Nephron (organoid): ENCODE results near the gene CMTM1.
"Not testable (repeated sequence)": the region's sequence is repeated elsewhere in the genome, so short reads cannot be mapped to it uniquely, and the experiment has no call there.

Experiments used
- H3K27ac Mint-ChIP-seq, 3 experiments: 2 replicates each; pipeline ENCODE4 v1.8.0; 2020; ENCODE audit warnings: mixed read lengths in 3 of 3, mild to moderate bottlenecking in 2 of 3, moderate library complexity in 1 of 3
- H3K27me3 Mint-ChIP-seq: 2 replicates; pipeline ENCODE4 v1.8.0; 2021; ENCODE audit warnings: low read depth, mild to moderate bottlenecking, moderate library complexity, mixed read lengths
- H3K36me3 Mint-ChIP-seq: 2 replicates; pipeline ENCODE4 v1.8.0; 2020; ENCODE audit warnings: low read depth, mixed read lengths
- H3K4me1 Mint-ChIP-seq: 2 replicates; pipeline ENCODE4 v1.8.0; 2020; ENCODE audit warnings: mixed read lengths
- H3K4me3 Mint-ChIP-seq, 3 experiments: 2 replicates each; pipeline ENCODE4 v1.8.0; 2020; ENCODE audit warnings: mild to moderate bottlenecking in 3 of 3, mixed read lengths in 3 of 3, moderate library complexity in 2 of 3
- H3K9me3 Mint-ChIP-seq: 2 replicates; pipeline ENCODE4 v1.8.0; 2020; ENCODE audit warnings: mixed read lengths
- TF ChIP-seq, protein P1 (sequence below), 3 experiments: fragments of 200-600 bp; sonication (generic); IDR thresholded peaks; one replicate each; pipeline ENCODE4 v1.5.0; 2021; ENCODE audit warnings: antibody characterized with exemption in 3 of 3; ENCODE audit not compliant: unreplicated experiment in 3 of 3

CMTM1 gene

DNA sequence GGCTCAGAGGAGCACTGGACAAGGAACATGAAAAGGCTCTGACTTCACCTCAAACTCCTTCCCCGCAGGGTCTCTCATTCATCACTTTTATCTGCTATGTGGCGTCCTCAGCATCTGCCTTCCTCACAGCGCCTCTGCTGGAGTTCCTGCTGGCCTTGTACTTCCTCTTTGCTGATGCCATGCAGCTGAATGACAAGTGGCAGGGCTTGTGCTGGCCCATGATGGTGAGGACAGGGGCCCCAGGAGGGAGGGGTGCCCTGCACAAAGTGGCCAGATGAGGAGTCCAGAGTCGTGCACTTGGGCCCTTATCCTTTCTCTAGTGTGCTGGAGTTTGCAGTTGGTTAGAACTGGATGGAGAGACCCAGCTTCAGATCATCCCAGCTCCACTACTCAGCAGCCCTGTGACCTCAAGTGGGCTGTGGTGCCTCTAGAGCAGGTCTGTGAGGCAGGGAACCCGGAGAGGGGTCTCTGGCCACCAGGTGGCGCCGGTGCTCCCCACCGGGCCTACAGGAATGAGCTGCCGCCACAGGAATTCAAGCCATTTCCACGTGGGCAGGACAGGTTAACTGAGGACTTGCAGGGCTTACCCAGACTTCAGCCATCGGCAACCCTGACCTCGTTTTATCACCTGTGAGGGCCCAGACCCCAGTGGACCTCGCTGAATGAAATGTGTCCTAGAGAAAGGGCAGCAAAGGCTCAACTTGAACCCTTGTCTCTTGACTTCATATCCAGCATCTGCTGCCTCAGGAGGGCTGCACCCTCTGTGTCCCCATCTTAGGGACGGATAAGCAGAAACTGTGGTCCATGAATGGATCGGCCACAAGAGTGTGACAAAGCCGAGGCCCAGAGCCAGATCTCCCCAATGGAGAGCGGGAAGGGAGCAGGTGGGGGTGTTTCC, 42.3 kb downstream of the CMTM1 start:
- peaks cover 22% of the 10 kb centered on the region for H3K4me1 Mint-ChIP-seq
- peak overlapping the region; percentile 21 to 75 (median 40) for H3K27ac Mint-ChIP-seq
- peaks cover 42% of the 10 kb centered on the region for H3K36me3 Mint-ChIP-seq
- TF ChIP-seq, protein P1, sequence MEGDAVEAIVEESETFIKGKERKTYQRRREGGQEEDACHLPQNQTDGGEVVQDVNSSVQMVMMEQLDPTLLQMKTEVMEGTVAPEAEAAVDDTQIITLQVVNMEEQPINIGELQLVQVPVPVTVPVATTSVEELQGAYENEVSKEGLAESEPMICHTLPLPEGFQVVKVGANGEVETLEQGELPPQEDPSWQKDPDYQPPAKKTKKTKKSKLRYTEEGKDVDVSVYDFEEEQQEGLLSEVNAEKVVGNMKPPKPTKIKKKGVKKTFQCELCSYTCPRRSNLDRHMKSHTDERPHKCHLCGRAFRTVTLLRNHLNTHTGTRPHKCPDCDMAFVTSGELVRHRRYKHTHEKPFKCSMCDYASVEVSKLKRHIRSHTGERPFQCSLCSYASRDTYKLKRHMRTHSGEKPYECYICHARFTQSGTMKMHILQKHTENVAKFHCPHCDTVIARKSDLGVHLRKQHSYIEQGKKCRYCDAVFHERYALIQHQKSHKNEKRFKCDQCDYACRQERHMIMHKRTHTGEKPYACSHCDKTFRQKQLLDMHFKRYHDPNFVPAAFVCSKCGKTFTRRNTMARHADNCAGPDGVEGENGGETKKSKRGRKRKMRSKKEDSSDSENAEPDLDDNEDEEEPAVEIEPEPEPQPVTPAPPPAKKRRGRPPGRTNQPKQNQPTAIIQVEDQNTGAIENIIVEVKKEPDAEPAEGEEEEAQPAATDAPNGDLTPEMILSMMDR (IDR thresholded peaks at IDR 0.05; ENCODE audit: unreplicated experiment in 3 of 3), result peak; percentile 90 to 94 (median 91)
- peak overlapping the region; percentile 62 to 78 (median 77) for H3K4me3 Mint-ChIP-seq
- no peaks in the 10 kb centered on the region for H3K27me3 Mint-ChIP-seq
- H3K9me3 Mint-ChIP-seq, result no peaks in the 10 kb centered on the region

DNA sequence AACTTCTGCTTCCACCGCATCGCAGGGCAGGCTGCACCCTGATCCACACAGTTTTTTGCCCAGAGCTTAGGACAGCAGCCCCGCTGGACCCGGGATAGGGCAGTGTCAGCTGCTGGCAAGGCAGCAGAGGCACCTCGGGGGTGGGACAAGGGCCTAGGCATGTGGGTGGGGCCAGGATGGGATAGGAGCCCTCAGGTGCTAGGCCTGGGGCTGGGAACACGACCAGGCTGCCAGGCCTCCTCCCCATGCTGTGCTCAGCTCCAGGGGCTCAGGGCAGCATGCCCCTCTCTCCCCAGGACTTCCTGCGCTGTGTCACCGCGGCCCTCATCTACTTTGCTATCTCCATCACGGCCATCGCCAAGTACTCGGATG, 42.9 kb downstream of the CMTM1 start:
- no peaks in the 10 kb centered on the region for H3K9me3 Mint-ChIP-seq
- H3K4me3 Mint-ChIP-seq, result no peak overlapping the region
- peaks cover 16% of the 10 kb centered on the region for H3K4me1 Mint-ChIP-seq
- TF ChIP-seq, protein P1 (IDR thresholded peaks at IDR 0.05; ENCODE audit: unreplicated experiment in 3 of 3), result no peak
- H3K27me3 Mint-ChIP-seq, result no peaks in the 10 kb centered on the region
- no peak overlapping the region for H3K27ac Mint-ChIP-seq
- peaks cover 47% of the 10 kb centered on the region for H3K36me3 Mint-ChIP-seq

DNA sequence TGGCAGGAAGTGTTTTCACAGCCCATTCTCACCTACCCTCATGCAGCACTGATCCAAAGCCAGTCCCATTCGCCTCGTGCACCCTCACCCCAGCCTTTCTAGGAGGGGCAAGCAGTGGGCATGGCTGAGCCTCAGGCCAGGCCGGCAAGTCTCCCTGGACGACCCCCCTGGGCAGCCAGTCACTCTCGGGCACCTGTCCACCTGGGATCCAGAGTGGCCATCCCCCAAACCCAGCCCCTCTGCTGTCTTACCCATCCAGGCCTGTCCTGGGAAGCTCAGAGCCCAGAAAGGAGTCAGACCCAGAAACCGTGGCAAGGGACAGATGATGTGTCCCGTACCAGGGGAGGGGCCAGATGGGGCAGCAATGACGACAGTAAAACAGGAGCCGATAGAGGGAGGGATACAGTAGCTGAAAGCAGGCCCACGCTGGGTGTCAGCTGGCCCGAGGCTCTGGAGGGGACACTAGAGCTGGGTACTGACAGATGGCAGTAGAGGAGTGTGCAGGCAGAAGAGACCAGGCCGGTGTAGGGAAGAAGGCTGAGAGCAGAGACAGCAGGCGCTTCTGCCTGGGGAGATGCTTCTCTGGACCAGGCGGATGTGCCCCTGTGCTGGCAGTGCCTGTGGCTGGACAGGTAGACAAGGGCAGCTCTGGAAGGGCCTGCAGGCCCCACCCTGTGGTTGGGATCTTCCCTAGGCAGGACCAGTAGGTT, 44.0 kb downstream of the CMTM1 start:
- Mint-ChIP-seq H3K36me3 (peaks cover 58% of the 10 kb centered on the region), H3K9me3 (no peaks in the 10 kb centered on the region), H3K27ac (no peak overlapping the region), H3K4me3 (no peak overlapping the region), H3K4me1 (peaks cover 15% of the 10 kb centered on the region), H3K27me3 (no peaks in the 10 kb centered on the region)
- TF ChIP-seq, protein P1 (IDR thresholded peaks at IDR 0.05; ENCODE audit: unreplicated experiment in 3 of 3), result no peak

DNA sequence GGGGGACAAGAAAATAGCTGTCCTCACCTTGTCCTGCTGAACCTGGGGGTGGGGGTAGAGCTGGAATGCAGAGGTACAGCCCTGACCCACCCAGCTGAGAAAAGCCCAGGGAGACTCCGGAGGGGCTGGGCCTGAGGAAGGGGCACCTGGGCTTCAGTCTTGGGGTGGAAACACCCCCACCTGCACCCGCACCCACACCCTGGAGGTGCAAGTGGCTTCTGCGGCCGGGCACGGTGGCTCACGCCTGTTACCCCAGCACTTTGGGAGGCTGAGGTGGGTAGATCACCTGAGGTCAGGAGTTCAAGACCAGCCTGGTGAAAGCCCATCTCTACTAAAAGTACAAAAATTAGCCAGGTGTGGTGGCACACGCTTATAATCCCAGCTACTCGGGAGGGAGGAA, 45.7 kb downstream of the CMTM1 start:
- peaks cover 62% of the 10 kb centered on the region for H3K36me3 Mint-ChIP-seq
- H3K27ac Mint-ChIP-seq, H3K4me3 Mint-ChIP-seq, H3K9me3 Mint-ChIP-seq, H3K27me3 Mint-ChIP-seq: not testable (repeated sequence)
- peaks cover 11% of the 10 kb centered on the region for H3K4me1 Mint-ChIP-seq

DNA sequence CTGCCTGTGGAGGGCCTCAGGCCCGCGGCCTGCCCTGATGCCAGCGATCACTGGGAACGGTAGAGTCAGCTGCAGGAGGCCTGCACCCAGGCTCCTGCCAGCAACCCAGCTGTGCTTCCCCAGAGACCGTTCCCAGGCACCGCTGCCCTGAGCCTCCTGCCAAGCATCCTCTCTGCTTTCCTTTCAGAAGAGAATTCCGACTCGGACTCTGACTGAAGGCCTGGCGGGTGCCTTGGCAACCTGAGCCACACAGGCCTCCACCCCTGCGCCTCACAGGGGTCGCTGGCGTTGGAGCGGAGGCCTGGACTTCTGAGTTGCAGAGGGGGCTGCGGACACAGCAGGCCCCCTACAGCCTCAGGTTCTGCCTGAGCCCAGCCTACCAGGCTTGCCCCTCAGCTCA, 46.2 kb downstream of the CMTM1 start:
- TF ChIP-seq, protein P1 (IDR thresholded peaks at IDR 0.05; ENCODE audit: unreplicated experiment in 3 of 3), result no peak
- H3K4me3 Mint-ChIP-seq, result no peak overlapping the region

DNA sequence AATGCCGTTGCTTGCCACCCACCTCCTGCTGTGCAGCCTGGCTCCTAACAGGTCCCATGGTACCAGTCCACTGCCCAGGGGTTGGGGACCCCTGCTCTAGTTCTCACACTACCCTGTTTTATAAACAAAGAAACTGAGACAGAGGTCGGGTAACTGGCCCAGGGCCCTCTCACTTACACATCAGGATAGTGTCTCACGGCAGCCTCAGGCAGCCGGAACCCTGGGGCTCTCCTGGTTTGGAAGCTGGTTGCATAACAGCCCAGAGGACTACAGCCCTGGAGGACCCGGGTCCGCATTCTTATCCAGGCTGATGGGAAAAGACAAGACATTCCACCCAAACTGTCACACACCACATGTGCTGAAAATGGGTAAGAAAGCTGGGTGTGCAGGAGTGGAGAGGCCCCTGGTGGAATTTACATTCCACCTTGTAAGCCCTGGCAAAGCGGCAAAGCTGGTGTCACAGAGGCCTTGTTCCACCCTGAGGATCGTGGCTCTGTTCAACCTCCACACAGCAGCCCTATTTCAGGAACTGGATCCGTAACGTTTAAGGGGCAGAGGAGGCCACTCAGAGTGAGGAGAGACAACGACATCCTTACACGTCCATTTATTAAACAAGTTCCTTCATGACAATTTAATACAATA, 48.0 kb downstream of the CMTM1 start:
- Mint-ChIP-seq H3K27me3 (no peaks in the 10 kb centered on the region), H3K4me3 (no peak overlapping the region), H3K27ac (no peak overlapping the region), H3K4me1 (peaks cover 21% of the 10 kb centered on the region), H3K36me3 (peaks cover 64% of the 10 kb centered on the region), H3K9me3 (no peaks in the 10 kb centered on the region)
- TF ChIP-seq, protein P1 (IDR thresholded peaks at IDR 0.05; ENCODE audit: unreplicated experiment in 3 of 3), result no peak

More for the DNA sequence above, 46.2 kb downstream of the CMTM1 start:
- Mint-ChIP-seq H3K27me3 (no peaks in the 10 kb centered on the region), H3K4me1 (peaks cover 16% of the 10 kb centered on the region), H3K27ac (no peak overlapping the region), H3K36me3 (peaks cover 62% of the 10 kb centered on the region), H3K9me3 (no peaks in the 10 kb centered on the region)
